Activated CD4-positive, alpha-beta T cell treated with anti-CD3 and anti-CD28 coated beads, Interleukin-2, Interleukin-6, amounts not matched to agents 100 ng/mL and 50 ng/mL, durations not matched to agents 16 hours and 8 hours (primary cell): ENCODE data around the gene UPK3B.
"Not testable (repeated sequence)": the region's sequence is repeated elsewhere in the genome, so short reads cannot be mapped to it uniquely, and the experiment has no call there.

Experiments used
- DNase-seq: peaks from one replicate; pipeline ENCODE4 v3.0.0-alpha.2; 2020

The UPK3B gene

DNA sequence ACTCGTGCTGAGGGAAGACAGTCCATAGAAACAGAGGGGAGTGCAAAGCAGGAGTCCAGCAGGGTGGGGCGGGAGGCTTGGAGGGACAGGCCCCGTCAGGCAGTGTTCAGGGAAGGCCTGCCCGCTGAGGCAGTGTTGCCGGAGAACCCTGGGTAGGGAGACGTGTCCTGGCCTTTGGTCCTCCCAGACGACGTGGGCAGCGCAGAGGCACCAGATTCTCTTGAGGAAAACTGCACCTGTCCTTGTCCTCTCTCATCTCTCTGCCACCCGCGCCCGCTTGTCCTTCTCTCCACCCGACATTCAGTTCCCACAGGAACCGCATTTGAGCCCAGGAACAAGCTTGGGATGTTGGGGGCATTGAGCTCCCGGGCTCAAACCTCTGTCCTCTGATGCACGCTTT, 14.6 kb upstream of the UPK3B start:
- not testable (repeated sequence) for DNase-seq

- not testable (repeated sequence) for DNase-seq
Measured at GRCh38 chr7:76497918-76498582, 12.3 kb upstream of the UPK3B start.

GRCh38 chr7:76498583-76499200, 11.7 kb upstream of the UPK3B start:
- not testable (repeated sequence) for DNase-seq

GRCh38 chr7:76499201-76499923, 11.0 kb upstream of the UPK3B start:
- not testable (repeated sequence) for DNase-seq

GRCh38 chr7:76499924-76500241, 10.5 kb upstream of the UPK3B start:
- DNase-seq = not testable (repeated sequence)

GRCh38 chr7:76502224-76502623, 8.1 kb upstream of the UPK3B start:
- not testable (repeated sequence) for DNase-seq

DNA sequence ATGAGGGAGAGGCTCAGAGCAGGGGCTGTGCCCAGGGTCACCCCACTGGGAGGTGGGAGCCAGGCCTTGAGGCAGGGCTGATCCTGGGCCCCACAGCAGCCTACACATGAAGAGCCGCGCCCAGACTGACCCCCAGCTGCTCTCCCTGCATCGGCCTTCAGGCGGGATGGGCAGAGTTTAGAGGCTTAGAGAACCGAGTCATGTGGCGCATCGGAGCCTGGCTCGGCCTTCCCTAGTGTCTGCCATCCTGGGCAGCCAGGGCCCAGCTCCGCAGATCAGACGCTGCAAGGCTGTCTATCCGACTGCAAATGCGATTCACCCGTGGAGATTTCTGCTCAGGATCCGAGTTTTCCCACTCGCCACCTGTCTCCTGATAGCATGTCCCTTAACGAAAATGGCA, 7.5 kb upstream of the UPK3B start:
- not testable (repeated sequence) for DNase-seq

- not testable (repeated sequence) for DNase-seq
Measured at GRCh38 chr7:76503244-76503643, 7.1 kb upstream of the UPK3B start.

- DNase-seq = not testable (repeated sequence)
Measured at GRCh38 chr7:76504351-76505167, 5.8 kb upstream of the UPK3B start.

DNA sequence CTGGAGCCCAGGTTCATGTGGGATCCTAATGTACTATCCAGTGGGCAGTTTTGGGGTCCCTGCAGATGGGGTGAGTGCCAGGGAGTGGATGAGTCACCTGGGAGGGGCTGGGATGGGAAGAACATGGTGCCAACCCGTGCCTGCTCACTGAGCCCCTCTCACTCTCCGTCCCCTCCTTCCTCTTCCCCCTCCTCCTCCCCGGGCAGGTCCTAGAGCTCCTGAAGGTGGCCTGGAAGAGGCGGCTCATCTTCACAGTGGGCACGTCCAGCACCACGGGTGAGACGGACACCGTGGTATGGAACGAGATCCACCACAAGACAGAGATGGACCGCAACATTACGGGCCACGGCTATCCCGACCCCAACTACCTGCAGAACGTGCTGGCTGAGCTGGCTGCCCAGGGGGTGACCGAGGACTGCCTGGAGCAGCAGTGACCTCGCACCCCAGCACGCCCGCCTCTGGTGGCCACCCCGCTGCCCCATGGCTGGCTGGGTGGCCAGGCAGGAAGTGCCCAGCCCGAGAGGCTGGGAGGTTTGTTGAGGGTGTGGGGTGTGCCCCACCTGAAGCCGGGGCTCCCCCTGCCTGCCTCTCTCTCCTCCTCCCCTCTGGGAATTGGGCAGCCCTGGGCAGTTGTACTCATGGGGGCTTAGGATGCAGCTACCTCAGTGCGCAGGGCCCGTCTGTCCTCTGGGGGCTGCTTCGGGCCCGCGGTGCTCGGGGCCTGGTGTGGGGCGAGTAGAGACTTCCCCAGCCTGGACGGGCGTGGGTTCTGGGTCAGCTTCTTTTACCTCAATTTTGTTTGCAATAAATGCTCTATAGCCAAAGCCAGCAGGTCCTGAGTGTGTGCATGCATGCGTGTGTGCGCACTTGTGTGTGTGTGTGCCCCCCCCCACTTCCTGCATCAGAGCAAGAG, 4.9 kb upstream of the UPK3B start:
- DNase-seq = no peak

DNA sequence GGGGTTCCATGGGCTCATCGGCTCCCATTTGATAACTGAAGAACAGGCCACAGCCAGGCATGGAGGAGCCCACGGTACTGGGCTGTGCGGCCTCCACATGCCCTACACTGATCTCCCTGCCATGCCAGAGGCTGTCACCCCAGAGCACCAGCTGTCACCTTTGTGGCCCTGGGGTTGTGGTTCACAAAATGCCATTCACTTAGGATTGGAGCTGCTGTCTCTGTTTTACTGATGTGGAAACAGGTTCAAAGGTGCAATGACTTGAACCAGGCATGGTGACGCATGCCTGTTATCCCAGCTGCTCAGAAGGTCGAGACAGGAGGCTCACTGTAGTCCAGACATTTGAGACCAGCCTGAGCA, 4.3 kb upstream of the UPK3B start:
- no peak for DNase-seq

- DNase-seq = not testable (repeated sequence)
Measured at GRCh38 chr7:76506643-76507042, 3.7 kb upstream of the UPK3B start.

DNA sequence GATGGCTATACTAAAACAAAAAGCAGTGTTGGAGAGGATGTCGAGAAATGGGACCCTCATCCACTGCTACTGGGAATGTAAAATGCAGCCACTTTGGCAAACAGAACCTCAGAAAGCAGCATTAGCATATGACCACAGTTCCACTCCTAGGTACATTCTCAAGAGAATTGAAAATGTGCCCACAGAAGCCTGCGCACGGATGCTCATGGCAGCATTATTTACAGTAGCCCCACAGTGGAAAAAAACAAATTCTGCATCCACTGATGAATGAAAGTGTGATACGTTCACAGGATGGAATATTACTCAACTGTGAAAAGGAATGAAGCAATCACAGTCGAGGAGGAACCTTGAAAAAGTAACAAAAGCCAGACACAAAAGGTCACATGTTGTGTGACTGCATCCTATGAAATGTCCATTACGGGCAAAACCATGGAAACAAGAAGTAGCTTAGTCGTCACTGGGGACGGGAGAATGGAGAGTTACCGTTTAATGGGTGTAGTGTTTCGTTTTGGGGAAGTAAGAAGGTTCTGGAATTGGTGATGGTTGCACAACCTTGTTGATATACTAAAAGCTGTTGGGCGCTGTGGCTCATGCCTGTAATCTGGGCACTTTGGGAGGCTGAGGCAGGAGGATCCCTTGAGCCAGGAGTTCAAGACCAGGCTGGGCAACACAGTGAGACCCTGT, 2.5 kb upstream of the UPK3B start:
- DNase-seq = no peak

DNA sequence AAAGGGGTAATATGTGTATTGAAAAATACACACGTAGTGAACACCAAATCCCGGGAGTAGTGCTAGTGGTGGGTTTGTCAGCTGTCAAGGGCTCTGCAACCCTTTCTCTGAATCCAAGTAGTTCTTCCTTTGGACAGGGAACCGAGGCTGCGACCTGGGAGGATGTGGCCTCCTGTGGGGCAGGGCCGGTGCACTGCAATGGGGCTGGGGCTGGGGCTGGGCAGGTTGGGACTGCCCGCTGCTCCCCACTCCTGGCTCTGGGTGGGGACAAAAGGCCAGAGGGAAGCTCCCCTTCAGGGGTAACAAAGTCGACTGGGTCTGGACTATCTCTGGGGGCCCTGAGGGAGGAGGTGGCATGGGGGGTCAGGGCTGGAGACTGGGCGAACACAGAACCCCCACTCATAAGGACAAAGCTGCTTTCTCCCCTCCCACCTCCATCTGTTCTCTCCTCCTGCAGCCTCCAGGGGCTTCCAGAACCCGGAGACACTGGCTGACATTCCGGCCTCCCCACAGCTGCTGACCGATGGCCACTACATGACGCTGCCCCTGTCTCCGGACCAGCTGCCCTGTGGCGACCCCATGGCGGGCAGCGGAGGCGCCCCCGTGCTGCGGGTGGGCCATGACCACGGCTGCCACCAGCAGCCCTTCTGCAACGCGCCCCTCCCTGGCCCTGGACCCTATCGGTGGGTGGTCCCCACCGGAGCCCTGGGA, 1.0 kb downstream of the UPK3B start:
- not testable (repeated sequence) for DNase-seq

GRCh38 chr7:76511911-76512885, 1.8 kb downstream of the UPK3B start:
- DNase-seq = not testable (repeated sequence)

DNA sequence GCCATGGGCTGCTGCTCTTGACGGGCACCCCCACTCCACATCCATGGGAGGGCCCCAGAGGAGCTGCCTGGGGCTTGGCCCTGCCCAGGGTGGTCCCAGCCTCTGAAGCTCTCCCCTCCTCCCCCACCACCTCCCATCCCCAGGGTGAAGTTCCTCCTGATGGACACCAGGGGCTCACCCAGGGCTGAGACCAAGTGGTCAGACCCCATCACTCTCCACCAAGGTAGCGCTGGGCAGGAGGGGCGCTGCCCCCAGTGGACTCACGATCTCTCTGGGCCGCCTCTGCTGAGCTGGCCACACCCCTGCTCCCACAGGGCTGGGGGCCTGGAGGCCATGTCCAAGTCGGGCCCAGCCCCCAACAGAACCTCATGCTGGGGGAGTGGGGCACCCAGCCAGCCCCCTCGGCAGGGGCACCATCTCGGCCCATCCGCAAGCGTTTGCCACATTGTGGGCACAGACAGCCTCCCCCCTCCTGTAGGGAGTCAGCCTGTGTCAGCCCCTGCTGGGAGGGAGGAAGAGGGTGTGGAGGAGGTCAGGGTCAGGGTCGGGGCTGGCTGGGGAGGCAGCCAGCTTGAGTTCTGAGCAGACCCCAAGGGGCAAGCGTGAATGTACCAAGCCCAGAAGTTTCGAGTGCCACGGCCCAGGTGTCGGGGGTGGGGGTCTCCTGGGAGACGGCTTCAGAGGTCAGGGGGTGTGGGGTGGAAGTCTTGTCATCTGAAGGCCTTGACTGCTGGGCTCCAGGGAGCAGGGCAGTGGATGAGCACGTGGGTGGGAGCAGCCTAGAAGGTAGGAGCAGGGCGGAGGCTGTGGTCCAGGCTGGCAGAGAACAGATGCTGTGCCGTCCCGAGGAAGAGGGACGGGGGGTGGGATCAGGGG, 2.8 kb downstream of the UPK3B start:
- no peak for DNase-seq

GRCh38 chr7:76513817-76514799, 3.8 kb downstream of the UPK3B start:
- no peak for DNase-seq
